Activated CD8-positive, alpha-beta memory T cell treated with anti-CD3 and anti-CD28 coated beads, Interleukin-2, amount 50 U/mL, for 4 hours (primary cell): Measurements from ENCODE around the gene EIF3CL.
"Not testable (repeated sequence)": the region's sequence is repeated elsewhere in the genome, so short reads cannot be mapped to it uniquely, and the experiment has no call there.

ENCODE experiments used
- DNase-seq: peaks from one replicate; pipeline ENCODE4 v3.0.0-alpha.2; 2020

Gene EIF3CL

GRCh38 chr16:28403220-28404072, at the start of gene EIF3CL:
EIF3CL (minus strand) TSS chr16:28403841; CDS start chr16:28403618, 223 bp downstream.
- DNase-seq = not testable (repeated sequence)

GRCh38 chr16:28447081-28447480, 43.4 kb upstream of the EIF3CL start:
- not testable (repeated sequence) for DNase-seq

- not testable (repeated sequence) for DNase-seq
Measured at GRCh38 chr16:28446388-28446787, 42.7 kb upstream of the EIF3CL start.

GRCh38 chr16:28443943-28444342, 40.3 kb upstream of the EIF3CL start:
- not testable (repeated sequence) for DNase-seq

- not testable (repeated sequence) for DNase-seq
Measured at GRCh38 chr16:28438899-28439298, 35.3 kb upstream of the EIF3CL start.

DNA sequence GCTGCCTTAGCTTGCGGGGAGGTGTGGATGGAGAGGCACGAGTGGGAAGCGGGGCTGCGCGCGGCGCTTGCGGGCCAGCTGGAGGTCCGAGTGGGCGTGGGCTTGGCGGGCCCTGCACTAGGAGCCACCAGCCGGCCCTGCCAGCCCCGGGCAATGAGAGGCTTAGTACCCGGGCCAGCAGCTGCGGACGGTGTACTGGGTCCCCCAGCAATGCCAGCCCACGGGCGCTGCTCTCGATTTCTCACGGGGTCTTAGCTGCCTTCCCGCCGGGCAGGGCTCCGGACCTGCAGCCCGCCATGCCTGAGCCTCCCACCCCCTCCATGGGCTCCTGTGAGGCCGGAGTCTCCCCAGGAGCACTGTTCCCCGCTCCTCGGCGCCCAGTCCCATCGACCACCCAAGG, 31.7 kb upstream of the EIF3CL start:
- not testable (repeated sequence) for DNase-seq

- DNase-seq = not testable (repeated sequence)
Measured at GRCh38 chr16:28426060-28426680, 22.5 kb upstream of the EIF3CL start.

DNA sequence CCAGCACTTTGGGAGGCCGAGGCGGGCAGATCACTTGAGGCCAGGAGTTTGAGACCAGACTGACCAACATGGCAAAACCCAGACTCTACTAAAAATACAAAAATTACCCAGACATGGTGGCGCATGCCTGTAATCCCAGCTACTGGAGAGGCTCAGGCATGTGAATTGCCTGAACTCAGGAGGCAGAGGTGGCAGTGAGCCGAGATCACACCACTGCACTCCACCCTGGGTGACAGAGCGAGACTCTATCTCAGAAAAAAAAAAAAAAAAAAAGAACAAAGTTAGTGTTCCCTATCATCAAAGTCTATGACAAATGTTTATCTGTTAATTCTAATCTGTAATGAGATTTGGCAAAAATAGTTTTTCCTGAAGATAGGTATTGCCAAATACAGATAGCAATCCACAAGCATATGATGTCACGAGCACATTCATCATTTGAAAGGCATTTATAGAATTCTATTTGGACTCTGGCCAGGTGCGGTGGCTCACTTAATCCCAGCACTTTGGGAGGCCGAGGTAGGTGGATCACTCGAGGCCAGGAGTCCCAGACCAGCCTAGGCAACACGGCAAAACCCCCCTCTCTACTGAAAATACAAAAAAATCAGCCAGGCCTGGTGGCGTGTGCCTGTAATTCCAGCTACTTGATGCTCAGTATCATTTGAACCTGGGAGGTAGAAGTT, 17.6 kb upstream of the EIF3CL start:
- DNase-seq = not testable (repeated sequence)

DNA sequence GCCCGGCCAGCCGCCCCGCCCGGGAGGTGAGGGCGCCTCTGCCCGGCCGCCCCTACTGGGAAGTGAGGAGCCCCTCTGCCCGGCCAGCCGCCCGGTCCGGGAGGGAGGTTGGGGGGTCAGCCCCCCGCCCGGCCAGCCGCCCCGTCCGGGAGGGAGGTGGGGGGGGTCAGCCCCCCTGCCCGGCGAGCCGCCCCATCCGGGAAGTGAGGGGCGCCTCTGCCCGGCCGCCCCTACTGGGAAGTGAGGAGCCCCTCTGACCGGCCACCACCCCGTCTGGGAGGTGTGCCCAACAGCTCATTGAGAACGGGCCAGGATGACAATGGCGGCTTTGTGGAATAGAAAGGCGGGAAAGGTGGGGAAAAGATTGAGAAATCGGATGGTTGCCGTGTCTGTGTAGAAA, 13.4 kb upstream of the EIF3CL start:
- DNase-seq = not testable (repeated sequence)

DNA sequence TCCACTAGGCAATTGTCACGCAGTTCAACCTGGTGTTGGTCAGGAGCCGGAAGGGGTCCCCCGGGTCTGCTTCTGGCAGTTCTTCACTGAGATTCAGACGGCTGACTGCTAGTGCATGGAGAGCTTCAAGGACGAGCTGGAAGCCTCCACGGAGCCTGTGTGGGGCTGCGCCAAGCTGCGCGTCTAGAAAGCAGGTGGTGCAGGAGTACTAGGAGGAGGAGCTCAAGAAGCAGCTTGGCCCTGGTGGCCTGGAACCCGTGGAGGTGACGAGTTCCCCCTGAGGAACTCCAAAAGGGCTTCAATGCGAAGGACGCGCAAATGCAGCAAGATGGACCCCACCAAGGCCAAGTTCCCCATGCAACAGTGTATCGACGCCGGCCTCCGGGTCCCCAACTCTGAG, 10.9 kb upstream of the EIF3CL start:
- not testable (repeated sequence) for DNase-seq

- DNase-seq = not testable (repeated sequence)
Measured at GRCh38 chr16:28413585-28413984, 9.9 kb upstream of the EIF3CL start.

DNA sequence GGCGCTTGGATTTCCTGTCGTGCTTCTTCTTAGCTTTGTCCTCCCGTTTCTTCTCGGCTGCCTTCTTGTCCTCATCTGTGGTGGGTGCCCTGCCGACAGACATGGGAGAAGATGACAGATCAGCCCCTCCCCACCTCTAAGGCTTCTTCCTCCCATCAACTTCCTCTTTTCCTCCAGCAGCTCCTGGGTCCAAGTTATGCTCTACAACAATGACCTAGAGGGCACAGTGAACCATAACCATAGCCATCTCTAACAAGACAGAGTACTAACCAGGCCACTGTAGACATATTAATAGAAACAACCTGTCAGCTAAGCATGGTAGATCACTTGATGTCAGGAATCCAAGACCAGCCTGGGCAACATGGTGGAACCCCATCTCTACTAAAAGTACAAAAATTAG, 11.6 kb downstream of the EIF3CL start:
- DNase-seq = not testable (repeated sequence)

- not testable (repeated sequence) for DNase-seq
Measured at GRCh38 chr16:28382177-28382867, 21.3 kb downstream of the EIF3CL start.

GRCh38 chr16:28377822-28378221, 25.8 kb downstream of the EIF3CL start:
- not testable (repeated sequence) for DNase-seq

- DNase-seq = not testable (repeated sequence)
Measured at GRCh38 chr16:28377108-28377625, 26.5 kb downstream of the EIF3CL start.

DNA sequence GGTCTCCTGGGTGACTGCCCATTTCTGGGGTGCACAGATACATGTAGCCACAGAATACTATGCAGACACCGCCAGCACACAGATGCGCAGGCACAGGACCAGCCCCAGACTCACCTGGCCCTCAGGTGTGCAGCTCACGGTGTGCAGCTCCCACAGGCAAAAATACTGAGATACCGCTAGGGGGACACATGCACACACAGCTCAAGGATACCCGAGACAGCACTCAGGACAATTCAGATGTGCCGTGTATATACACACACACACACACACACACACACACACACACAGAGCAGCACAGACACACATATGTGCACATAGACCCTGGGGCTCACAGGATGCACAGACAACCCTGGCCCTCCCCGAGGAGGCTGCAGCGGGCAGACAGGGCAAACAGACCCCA, 28.5 kb downstream of the EIF3CL start:
- not testable (repeated sequence) for DNase-seq

DNA sequence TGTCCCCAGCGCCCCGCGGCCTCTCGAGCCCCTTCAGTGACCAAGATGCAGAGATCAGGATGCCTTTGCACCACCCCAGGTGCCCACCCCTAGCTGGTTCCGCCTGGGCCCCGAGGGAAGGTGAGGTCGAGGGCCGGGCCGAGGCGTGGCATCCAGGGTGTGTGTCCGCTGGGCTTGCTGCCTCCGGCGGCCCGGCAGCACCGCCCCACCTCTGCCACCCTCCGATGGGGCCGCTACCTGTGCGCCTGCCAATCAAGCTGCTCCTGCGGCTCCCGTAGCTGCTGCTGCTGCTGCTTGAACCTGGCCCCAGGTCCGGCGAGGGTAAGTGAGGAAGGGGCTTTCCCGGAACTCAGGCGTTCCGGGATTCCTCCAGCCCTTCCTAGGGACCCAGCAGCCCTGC, 29.4 kb downstream of the EIF3CL start:
- DNase-seq = not testable (repeated sequence)

DNA sequence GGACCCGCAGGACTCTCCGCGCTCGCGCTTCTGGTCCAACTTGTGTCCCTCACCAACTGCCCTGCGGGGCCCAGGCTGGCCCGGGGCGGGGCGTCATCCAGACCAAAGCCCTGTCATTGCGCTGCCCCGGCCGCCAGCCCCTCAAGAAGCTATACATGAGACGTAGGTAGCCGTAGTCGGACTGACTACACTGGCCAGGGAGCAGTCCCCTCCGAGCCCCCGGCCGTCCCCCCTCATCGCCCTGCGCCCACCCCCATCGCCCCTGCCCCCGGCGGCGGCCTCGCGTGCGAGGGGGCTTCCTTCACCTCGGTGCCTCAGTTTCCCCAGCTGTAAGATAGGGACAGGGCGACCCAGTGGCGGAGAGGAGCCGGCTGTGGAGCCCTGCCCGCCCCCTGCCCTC, 35.7 kb downstream of the EIF3CL start:
- DNase-seq = not testable (repeated sequence)

DNA sequence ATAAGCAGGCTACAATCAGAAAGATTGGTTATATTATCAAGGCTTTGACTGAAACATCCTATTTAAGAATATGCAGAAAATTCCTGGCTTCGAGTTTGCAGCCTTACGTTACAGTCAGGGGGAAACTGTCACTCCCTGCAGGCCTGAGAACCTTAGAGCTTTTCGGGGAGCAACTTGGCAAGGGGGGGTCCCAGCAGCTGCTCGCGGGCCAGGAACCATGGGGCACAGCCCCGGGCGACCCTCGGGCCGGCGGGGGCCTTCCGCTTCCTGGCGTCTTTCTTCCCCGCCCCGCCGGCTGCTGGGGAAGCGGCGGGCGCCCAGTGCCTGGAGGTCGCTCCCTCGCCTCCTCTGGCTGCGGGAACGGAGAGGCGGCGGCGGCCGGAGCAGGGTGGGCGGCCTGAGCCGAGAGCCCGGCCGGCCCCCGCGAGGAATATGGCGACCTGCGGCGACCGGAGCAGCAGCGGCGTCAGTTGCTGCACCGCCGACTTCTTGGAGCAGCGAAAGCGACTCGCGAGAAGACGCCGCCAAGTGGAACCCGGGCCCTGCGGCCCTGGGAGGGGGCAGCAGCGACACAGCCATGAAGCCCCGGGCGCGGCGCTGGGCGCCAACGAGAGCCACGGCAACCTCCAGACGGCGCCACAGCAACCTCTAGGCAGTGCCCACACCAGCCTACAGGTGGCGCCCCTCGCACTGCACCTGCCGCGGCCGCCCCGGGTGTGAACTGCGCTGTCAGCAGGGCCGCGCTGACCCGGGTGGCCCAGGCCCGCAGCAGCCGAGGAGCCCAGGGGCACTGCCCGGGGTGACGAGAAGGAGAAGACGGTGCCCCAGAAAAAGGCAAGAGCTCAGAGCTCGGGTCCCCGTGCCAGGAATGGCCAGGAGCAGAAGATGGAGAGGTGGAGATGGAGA, 39.1 kb downstream of the EIF3CL start:
- DNase-seq = peak; percentile 17

DNA sequence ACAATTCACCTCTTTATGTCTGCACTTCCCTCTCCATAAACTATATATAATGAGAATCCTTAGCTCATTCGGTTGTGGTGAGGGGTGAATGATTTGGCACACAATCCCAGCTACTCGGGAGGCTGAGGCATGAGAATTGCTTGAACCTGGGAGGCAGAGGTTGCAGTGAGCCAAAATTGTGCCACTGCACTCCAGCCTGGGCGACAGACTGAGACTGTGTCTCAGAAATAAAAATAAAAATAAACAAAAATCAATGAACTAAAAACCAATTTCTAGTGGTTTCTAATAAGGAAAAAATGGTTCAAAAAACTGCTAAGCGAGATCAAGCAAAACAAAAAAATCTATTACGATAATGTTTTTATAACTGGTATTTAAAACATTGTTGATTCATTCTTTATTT, 40.2 kb downstream of the EIF3CL start, which contains the start of gene NPIPB6:
Gene NPIPB6, minus strand, starts transcription at position 101 of the 400 bp plus-strand sequence. CDS start 686 bp downstream, outside the sequence.
- DNase-seq = not testable (repeated sequence)

DNA sequence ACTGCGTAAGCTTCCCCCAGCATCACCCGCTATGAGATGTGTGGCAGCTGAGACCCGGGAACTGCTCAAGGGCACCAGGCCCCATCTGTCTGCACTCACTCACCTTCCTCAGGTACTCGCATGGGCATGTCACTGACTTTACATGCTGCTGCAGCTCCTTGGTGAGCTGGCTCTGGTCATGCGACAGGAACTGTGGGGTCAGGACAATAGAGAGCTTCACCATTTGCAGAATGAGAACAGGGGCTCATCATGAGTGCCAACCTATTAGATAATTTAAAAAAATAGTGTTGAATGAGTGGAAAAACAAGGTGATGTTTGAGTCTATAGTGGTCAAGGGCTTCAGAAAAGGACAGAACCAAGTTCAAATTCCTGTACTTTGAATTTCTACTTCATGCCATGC, 41.0 kb downstream of the EIF3CL start:
- DNase-seq = not testable (repeated sequence)
